Neutrophil (primary cell): ENCODE data around the gene PDK2.

ENCODE experiments used
- H3K27ac ChIP-seq: fragments of 200-600 bp; sonication (generic); 2 replicates; pipeline ENCODE4 v1.5.1; 2016; ENCODE audit warnings: mild to moderate bottlenecking, moderate library complexity
- H3K27me3 ChIP-seq: fragments of 200-600 bp; sonication (generic); 2 replicates; pipeline ENCODE4 v1.6.0; 2016; ENCODE audit warnings: mild to moderate bottlenecking
- H3K36me3 ChIP-seq: fragments of 200-600 bp; sonication (generic); 2 replicates; pipeline ENCODE4 v1.5.1; 2017
- H3K4me1 ChIP-seq, 2 experiments: fragments of 200-600 bp in 1 of 2; sonication (generic) in 1 of 2; 1 replicate in 1 of 2; 2 replicates in 1 of 2; pipeline versions ENCODE4 v1.5.1 to v1.6.1; 2013 to 2016; ENCODE audit warnings: low read depth in 1 of 2, low read length in 1 of 2, mild to moderate bottlenecking in 1 of 2, moderate library complexity in 1 of 2; ENCODE audit not compliant: control insufficient read depth in 1 of 2, insufficient read depth in 1 of 2
- H3K4me3 ChIP-seq, 2 experiments: fragments of 200-600 bp in 1 of 2; sonication (generic) in 1 of 2; 1 replicate in 1 of 2; 2 replicates in 1 of 2; pipeline ENCODE4 v1.5.1; 2013 to 2016; ENCODE audit warnings: low read depth in 1 of 2, low read length in 1 of 2, mild to moderate bottlenecking in 1 of 2, moderate library complexity in 1 of 2
- H3K9me3 ChIP-seq: fragments of 200-600 bp; sonication (generic); 2 replicates; pipeline ENCODE4 v1.5.1; 2016
- TF ChIP-seq, protein P1 (sequence below): fragments of 200-600 bp; sonication (generic); IDR thresholded peaks from 2 replicates; pipeline ENCODE4 v1.5.1; 2016; ENCODE audit warnings: antibody characterized with exemption

PDK2 gene

GRCh38 chr17:50093807-50094206 is 1.3 kb upstream of the PDK2 start:
- Histone ChIP-seq H3K27ac (no peak overlapping the region), H3K9me3 (no peaks in the 10 kb centered on the region), H3K4me3 (no peak overlapping the region), H3K36me3 (no peaks in the 10 kb centered on the region), H3K27me3 (peaks cover 25% of the 10 kb centered on the region), H3K4me1 (peaks cover 12 to 16% of the 10 kb centered on the region in 2 experiments)
- TF ChIP-seq, protein P1, sequence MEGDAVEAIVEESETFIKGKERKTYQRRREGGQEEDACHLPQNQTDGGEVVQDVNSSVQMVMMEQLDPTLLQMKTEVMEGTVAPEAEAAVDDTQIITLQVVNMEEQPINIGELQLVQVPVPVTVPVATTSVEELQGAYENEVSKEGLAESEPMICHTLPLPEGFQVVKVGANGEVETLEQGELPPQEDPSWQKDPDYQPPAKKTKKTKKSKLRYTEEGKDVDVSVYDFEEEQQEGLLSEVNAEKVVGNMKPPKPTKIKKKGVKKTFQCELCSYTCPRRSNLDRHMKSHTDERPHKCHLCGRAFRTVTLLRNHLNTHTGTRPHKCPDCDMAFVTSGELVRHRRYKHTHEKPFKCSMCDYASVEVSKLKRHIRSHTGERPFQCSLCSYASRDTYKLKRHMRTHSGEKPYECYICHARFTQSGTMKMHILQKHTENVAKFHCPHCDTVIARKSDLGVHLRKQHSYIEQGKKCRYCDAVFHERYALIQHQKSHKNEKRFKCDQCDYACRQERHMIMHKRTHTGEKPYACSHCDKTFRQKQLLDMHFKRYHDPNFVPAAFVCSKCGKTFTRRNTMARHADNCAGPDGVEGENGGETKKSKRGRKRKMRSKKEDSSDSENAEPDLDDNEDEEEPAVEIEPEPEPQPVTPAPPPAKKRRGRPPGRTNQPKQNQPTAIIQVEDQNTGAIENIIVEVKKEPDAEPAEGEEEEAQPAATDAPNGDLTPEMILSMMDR: no peak

GRCh38 chr17:50094243-50094752 is 853 bp upstream of the PDK2 start:
- Histone ChIP-seq H3K4me3 (peak overlapping the region; percentile 85 to 90), H3K27me3 (peaks cover 25% of the 10 kb centered on the region), H3K36me3 (no peaks in the 10 kb centered on the region), H3K4me1 (peaks cover 12 to 16% of the 10 kb centered on the region in 2 experiments), H3K9me3 (no peaks in the 10 kb centered on the region), H3K27ac (peak overlapping the region; percentile 71)
- TF ChIP-seq, protein P1: peak; percentile 93

- no peaks in the 10 kb centered on the region for H3K9me3 ChIP-seq
- TF ChIP-seq, protein P1: no peak
- peaks cover 12 to 16% of the 10 kb centered on the region in 2 experiments for H3K4me1 ChIP-seq
- H3K4me3 ChIP-seq: peak overlapping the region; percentile 85 to 90
- peaks cover 25% of the 10 kb centered on the region for H3K27me3 ChIP-seq
- no peaks in the 10 kb centered on the region for H3K36me3 ChIP-seq
- H3K27ac ChIP-seq: peak overlapping the region; percentile 71
These were observed 481 bp downstream of the PDK2 start for GRCh38 chr17:50095626-50096037.

DNA sequence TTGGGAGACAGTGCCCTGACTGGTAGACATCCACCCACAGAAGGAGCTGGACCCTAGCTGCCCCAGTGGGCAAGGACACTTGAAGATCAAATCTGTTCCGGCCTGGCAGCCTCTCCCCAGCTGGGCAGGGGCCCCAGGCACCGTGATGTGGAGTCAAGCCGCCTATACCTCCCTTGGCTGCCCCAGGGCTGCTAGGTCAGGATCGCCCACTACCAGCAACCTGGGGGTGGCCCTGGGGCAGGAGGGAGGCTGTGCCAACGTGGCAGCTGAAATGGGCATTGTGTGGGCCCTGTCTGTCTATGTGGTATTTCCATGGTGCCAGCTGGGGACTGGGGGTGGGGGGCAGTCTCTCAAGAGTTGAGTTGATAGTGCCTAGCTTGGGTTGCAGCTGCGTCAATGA is 941 bp downstream of the PDK2 start:
- Histone ChIP-seq H3K9me3 (no peaks in the 10 kb centered on the region), H3K4me1 (peaks cover 12 to 16% of the 10 kb centered on the region in 2 experiments), H3K27ac (peak overlapping the region; percentile 71), H3K27me3 (peaks cover 21% of the 10 kb centered on the region), H3K36me3 (no peaks in the 10 kb centered on the region), H3K4me3 (no peak overlapping the region)
- TF ChIP-seq, protein P1: no peak

- H3K27ac ChIP-seq: no peak overlapping the region
These were observed 1.6 kb downstream of the PDK2 start for GRCh38 chr17:50096758-50097157.

More at GRCh38 chr17:50096758-50097157, 1.6 kb downstream of the PDK2 start:
- H3K27me3 ChIP-seq: peaks cover 16% of the 10 kb centered on the region
- no peak overlapping the region for H3K4me3 ChIP-seq
- peaks cover 12 to 16% of the 10 kb centered on the region in 2 experiments for H3K4me1 ChIP-seq
- no peaks in the 10 kb centered on the region for H3K9me3 ChIP-seq
- H3K36me3 ChIP-seq: no peaks in the 10 kb centered on the region
- TF ChIP-seq, protein P1: no peak
